DOHH2 (cell line): ENCODE measurements around the gene KCNJ6.

Source experiments
- CTCF ChIP-seq: fragments of 200-600 bp; sonication (generic); IDR thresholded peaks from one replicate; pipeline ENCODE4 v1.5.1; 2014; ENCODE audit warnings: antibody characterized with exemption, mild to moderate bottlenecking, low read depth, low read length; ENCODE audit not compliant: poor library complexity, severe bottlenecking
- EZH2phosphoT487 ChIP-seq: fragments of 200-600 bp; sonication (generic); IDR thresholded peaks from 2 replicates; pipeline ENCODE4 v1.6.1; 2017; ENCODE audit warnings: borderline replicate concordance, mild to moderate bottlenecking, antibody characterized with exemption, low read length, moderate library complexity, mixed read lengths

- TF ChIP-seq CTCF, result no peak
- no peak for TF ChIP-seq EZH2phosphoT487
Observed at GRCh38 chr21:37855647-37856625, 60.3 kb downstream of the KCNJ6 start.
